GM13977 (cell line): Measurements from ENCODE around the gene PSKH1.
A peak's percentile ranks its signal among the peaks of the same experiment; 100 is the strongest.

Experiments
- DNase-seq: peaks from one replicate; pipeline ENCODE4 v3.0.0; 2012; ENCODE audit warnings: low spot score
- in situ Hi-C: fragments of 300-500 bp; cut with MboI; formaldehyde crosslinking; loops from one replicate; pipeline ENCODE4 v1.12.0; 2022; ENCODE audit warnings: low sequenced_read_pairs, low pct_unique_long_range_greater_than_20kb, mixed read lengths, inconsistent platforms; ENCODE audit not compliant: unreplicated experiment
- TF ChIP-seq, protein P1 (sequence below): IDR thresholded peaks from 2 replicates; pipeline ENCODE4 v1.5.1; 2012; ENCODE audit warnings: mild to moderate bottlenecking, control low read depth; ENCODE audit not compliant: insufficient read depth; ENCODE audit errors: extremely low read depth, missing control alignments

Gene PSKH1

DNA sequence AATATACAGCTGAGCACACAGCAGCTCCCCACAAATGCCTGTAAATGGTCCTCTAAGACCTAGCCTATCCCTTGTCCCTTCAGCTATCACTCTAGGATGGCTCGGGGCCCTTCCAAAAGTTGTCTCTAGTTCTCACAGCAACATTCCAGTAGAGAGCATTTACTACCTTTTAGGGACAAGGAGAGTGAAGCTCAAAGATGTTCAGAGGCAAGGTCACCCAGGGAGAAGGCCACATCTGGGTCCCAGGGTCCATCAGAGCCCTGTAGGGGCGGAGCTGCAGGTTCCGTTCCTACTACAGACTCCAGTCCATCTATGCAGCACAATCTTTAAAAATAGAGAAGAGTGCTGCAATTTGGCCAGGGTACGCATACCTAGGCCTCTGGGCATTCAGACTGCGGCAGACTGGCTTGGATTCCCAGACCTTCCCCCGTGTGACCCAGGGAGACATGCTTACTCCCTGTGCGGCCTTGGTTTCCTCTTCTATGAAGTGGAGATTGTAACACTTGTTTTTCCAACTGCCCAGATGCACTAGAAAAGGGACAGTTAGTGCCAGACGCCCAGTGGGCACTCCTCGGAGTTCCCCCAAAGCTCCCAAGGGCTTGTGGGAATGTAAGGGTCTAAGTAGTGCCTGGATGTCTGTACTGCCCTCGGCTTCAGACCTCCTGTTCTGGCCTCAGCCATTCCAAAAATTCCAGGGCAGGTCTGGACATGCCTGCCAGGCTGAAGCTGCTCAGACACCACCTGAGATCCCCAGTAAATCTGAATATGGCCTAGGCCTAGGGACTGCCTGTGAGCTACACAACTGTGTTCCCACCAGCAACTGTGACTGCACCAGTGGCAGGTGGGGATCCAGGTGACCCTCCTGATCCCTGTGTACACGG lies 72.9 kb downstream of the PSKH1 start:
- TF ChIP-seq, protein P1, sequence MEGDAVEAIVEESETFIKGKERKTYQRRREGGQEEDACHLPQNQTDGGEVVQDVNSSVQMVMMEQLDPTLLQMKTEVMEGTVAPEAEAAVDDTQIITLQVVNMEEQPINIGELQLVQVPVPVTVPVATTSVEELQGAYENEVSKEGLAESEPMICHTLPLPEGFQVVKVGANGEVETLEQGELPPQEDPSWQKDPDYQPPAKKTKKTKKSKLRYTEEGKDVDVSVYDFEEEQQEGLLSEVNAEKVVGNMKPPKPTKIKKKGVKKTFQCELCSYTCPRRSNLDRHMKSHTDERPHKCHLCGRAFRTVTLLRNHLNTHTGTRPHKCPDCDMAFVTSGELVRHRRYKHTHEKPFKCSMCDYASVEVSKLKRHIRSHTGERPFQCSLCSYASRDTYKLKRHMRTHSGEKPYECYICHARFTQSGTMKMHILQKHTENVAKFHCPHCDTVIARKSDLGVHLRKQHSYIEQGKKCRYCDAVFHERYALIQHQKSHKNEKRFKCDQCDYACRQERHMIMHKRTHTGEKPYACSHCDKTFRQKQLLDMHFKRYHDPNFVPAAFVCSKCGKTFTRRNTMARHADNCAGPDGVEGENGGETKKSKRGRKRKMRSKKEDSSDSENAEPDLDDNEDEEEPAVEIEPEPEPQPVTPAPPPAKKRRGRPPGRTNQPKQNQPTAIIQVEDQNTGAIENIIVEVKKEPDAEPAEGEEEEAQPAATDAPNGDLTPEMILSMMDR, result no peak
- in situ Hi-C loops, result no loop called here
- no peak for DNase-seq

DNA sequence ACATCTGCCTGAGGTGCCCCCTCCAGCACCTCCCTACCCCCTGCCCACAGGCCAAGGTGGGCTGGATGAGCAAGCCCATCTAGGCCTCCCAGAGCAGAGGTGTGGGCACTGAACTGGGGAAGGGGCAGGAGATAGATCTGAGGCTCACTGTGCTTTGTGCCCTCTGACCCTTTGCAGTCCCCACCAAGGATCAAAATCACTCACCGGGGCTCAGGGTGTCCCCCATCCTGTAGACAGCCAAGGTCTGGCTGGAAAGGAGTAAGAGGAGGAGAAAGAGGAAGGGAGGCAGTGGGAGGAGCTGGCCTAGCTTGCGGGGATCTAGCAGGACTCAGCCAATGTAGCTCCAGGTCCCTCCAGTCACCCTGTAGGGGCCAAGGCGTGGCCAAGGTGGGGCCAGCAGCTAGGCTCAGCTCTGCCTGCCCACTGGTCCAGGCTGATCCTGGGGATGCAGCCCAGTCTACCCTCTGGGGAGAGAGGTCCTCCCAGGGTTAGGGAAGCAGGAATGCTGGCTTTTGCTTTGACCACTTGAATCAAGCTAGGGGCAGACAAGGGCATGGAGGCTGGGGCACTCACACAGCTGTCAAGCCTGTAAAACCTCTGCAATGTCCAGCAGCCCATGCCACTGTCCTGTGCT lies 73.6 kb downstream of the PSKH1 start:
- TF ChIP-seq, protein P1, result no peak

DNA sequence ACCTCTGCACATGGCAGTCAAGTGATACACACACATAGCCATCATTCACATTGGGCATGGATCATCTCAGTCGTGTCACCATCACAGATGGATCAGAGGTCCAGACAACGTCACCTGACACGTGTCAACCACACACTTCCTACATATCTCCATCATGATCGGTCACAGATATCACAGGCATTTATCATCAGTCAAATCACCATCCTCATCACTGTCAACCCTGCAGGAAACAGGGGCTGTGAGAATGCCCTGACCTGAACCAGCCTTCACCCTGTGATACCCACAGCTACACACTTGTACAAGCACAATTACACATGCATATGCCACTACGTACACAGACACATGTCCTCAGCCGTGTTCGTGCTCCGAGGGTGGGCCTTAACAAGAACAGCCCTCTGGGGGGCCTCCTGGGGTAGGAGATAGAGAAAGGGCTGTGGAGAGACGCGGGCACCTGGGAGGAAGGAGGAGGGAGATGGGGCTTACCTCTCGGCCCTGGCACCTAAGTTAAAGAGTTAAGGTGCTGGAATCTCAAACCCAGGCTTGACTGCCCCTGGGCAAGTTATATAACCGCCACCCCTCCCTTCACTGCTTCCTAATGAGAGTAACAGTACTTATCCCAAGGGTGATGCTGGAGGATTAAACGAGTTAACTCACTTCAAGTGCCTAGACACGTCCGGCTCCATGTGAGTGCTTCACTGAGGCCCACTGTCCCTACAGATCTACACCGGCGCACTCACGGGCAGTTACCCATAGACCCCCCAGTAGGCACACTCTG lies 74.3 kb downstream of the PSKH1 start:
- TF ChIP-seq, protein P1, result peak; percentile 26
- DNase-seq, result no peak
- in situ Hi-C loops, result no loop called here

More for the DNA sequence above, 73.6 kb downstream of the PSKH1 start:
- DNase-seq, result no peak
- in situ Hi-C loops, result no loop called here

DNA sequence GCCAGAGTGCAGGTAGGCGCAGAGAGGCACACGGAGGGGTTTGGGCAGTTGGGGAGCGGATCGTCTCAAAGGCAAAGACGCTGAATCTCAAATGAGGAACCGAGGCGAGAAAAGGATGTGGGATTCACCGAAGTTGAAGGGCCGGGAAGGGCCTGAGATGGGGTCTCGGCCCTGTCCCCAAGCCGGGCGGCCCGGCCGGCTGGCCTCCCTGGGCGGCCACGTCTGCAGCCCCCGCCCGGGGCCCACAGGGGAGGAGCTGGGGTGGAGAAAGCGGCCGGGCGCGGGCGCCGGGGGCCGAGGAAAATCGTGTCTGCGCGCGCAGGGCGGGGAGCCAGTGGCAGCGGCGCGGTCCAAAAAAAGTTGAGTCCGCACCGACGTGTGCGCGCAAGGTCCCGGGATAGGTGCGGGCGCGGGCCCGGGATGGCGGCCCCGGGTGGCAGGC lies 74.9 kb downstream of the PSKH1 start:
- TF ChIP-seq, protein P1, result no peak
- peak; percentile 74 for DNase-seq
- in situ Hi-C loops, result no loop called here

DNA sequence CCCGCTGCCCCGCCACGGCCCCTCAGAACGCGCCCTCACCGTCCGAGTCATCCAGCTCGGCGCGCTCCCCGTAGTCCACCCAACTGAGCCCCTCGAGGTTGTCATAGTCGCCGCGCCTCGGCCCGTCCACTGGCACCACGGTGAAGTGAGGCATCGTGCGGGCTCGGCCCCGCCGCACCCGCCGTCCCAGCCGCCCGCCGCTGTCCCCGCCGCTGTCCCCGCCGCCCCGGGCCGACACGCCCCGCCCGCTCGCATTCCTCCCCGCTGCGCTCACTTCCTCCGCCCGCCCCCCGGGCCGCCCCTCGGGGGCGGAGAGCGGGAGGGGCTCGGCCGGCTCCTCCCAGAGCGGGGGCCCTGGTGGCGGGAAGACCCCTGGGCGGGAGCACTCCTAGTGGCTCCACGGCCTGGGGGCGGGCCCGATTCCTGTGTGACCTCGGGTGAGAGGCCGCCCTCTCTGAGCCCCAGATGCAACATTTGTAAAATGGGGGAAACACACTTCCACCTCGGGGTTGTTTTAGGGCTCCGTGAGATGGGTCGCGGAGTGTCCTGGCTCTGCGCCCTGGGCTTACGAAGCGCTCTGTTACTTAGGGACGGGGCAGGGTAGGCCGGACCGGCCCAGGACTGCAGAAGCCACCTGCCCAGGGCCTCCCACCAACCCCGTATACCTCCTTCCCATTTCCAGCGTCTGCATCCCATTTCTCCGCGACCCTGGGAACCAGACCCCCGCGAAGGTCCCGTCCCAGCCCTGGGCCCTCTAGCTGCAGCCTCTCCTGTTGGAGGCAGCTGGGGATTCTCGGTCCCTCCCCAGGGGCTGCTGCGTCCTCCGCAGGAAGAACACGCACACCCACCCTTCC lies 75.6 kb downstream of the PSKH1 start, which contains the start of gene SLC12A4:
Gene SLC12A4, minus strand, starts transcription at position 238 of the 854 bp plus-strand sequence. Its CDS starts 84 bp downstream, at position 154.
- in situ Hi-C loops, result no loop called here
- peak; percentile 99 for DNase-seq
- TF ChIP-seq, protein P1, result peak; percentile 3
